HEK293T (cell line): ENCODE results near the gene MRPS6.

ENCODE experiments used
- ARNT ChIP-seq: fragments of 450-650 bp; IDR thresholded peaks from 2 replicates; pipeline ENCODE4 v1.6.1; 2017; ENCODE audit warnings: mild to moderate bottlenecking
- BHLHE40 ChIP-seq: fragments of 450-650 bp; IDR thresholded peaks from 2 replicates; pipeline ENCODE4 v1.6.1; 2016; ENCODE audit warnings: mild to moderate bottlenecking, moderate library complexity, borderline replicate concordance
- ELF4 ChIP-seq: fragments of 450-650 bp; IDR thresholded peaks from 2 replicates; pipeline ENCODE4 v1.6.1; 2017; ENCODE audit warnings: antibody characterized with exemption
- FOXA1 ChIP-seq: fragments of 450-650 bp; IDR thresholded peaks from 2 replicates; pipeline ENCODE4 v1.6.1; 2016; ENCODE audit warnings: mild to moderate bottlenecking
- FOXK2 ChIP-seq: fragments of 450-650 bp; IDR thresholded peaks from 2 replicates; pipeline ENCODE4 v1.6.1; 2016; ENCODE audit warnings: mild to moderate bottlenecking
- L3MBTL2 ChIP-seq: fragments of 450-650 bp; conservative IDR thresholded peaks from 2 replicates; pipeline ENCODE4 v1.6.1; 2016; ENCODE audit warnings: mild to moderate bottlenecking
- LEF1 ChIP-seq: fragments of 450-650 bp; IDR thresholded peaks from 2 replicates; pipeline ENCODE4 v1.6.1; 2017; ENCODE audit warnings: mild to moderate bottlenecking, borderline replicate concordance
- PKNOX1 ChIP-seq: fragments of 450-650 bp; IDR thresholded peaks from 2 replicates; pipeline ENCODE4 v1.6.1; 2016
- SP1 ChIP-seq: fragments of 450-650 bp; IDR thresholded peaks from 2 replicates; pipeline ENCODE4 v1.6.1; 2017
- TARDBP ChIP-seq: fragments of 450-650 bp; IDR thresholded peaks from 2 replicates; pipeline ENCODE4 v1.6.1; 2016

GRCh38 chr21:34023691-34024373 lies 49.5 kb upstream of the MRPS6 start:
- no peak for TF ChIP-seq L3MBTL2
- TF ChIP-seq BHLHE40, result no peak
- no peak for TF ChIP-seq ARNT
- no peak for TF ChIP-seq FOXK2
- no peak for TF ChIP-seq ELF4
- TF ChIP-seq LEF1, result no peak
- no peak for TF ChIP-seq PKNOX1
- TF ChIP-seq SP1, result no peak
- no peak for TF ChIP-seq FOXA1
- TF ChIP-seq TARDBP, result no peak
